Measurements from ENCODE around the gene IL36G. TPM values are rescaled to one million over a fixed set of nuclear protein-coding genes. Genes with fewer than 3 reads are reported as not detected.

The IL36G gene
- total and polyA plus RNA-seq, 10 donors, result 0.09 TPM; not detected in 9

- intact Hi-C loops (cut with DNase I; ENCODE audit: low total_unique reads), result no loop called here
- Histone ChIP-seq H3K9me3 (peaks cover 0 to 54% (median 45%) of the 10 kb centered on the region in 8 donors), H3K27ac (no peak overlapping the region), H3K36me3 (no peaks in the 10 kb centered on the region), H3K27me3 (replicated peaks in 1 of 7) (no peaks in the 10 kb centered on the region), H3K4me3 (no peak overlapping the region), H3K4me1 (no peaks in the 10 kb centered on the region)
- TF ChIP-seq CTCF (IDR thresholded peaks at IDR 0.05 in 8 of 11, conservative IDR thresholded peaks at IDR 0.05 in 3 of 11) (no peak), POLR2AphosphoS5 (IDR thresholded peaks at IDR 0.05) (no peak), POLR2A (IDR thresholded peaks at IDR 0.05) (no peak)
- no peak for DNase-seq
- WGBS, 5 donors, result 77 to 82% (median 81%) methylated on average over 3 of the region's 3 CpGs
Observed at GRCh38 chr2:112989611-112990010, 11.8 kb downstream of the IL36G start.

GRCh38 chr2:112993831-112994230 lies 16.0 kb downstream of the IL36G start:
- Histone ChIP-seq H3K4me3 (no peak overlapping the region), H3K27me3 (replicated peaks in 1 of 7) (no peaks in the 10 kb centered on the region)
- DNase-seq, result no peak

GRCh38 chr2:112994648-112995047 lies 16.8 kb downstream of the IL36G start:
- DNase-seq, result no peak
- no peak overlapping the region for H3K27ac ChIP-seq
- no peaks in the 10 kb centered on the region for H3K27me3 ChIP-seq (replicated peaks in 1 of 7)
- peaks cover 0 to 8% (median 0%) of the 10 kb centered on the region in 6 donors for H3K4me1 ChIP-seq
- no peak overlapping the region for H3K4me3 ChIP-seq
- H3K9me3 ChIP-seq, result peaks cover 0 to 48% (median 40%) of the 10 kb centered on the region in 8 donors
- TF ChIP-seq POLR2A (IDR thresholded peaks at IDR 0.05) (no peak), POLR2AphosphoS5 (IDR thresholded peaks at IDR 0.05) (no peak), CTCF (IDR thresholded peaks at IDR 0.05 in 8 of 11, conservative IDR thresholded peaks at IDR 0.05 in 3 of 11) (no peak)
- intact Hi-C loops (cut with DNase I; ENCODE audit: low total_unique reads), result no loop called here
- WGBS, 5 donors, result 85 to 97% (median 93%) methylated on average over 2 of the region's 2 CpGs
- no peaks in the 10 kb centered on the region for H3K36me3 ChIP-seq

More at GRCh38 chr2:112993831-112994230, 16.0 kb downstream of the IL36G start:
- Histone ChIP-seq H3K9me3 (peaks cover 0 to 48% (median 43%) of the 10 kb centered on the region in 8 donors), H3K36me3 (no peaks in the 10 kb centered on the region), H3K27ac (no peak overlapping the region), H3K4me1 (peaks cover 0 to 8% (median 0%) of the 10 kb centered on the region in 6 donors)
- TF ChIP-seq CTCF (IDR thresholded peaks at IDR 0.05 in 8 of 11, conservative IDR thresholded peaks at IDR 0.05 in 3 of 11) (no peak), POLR2A (IDR thresholded peaks at IDR 0.05) (no peak), POLR2AphosphoS5 (IDR thresholded peaks at IDR 0.05) (no peak)
- intact Hi-C loops (cut with DNase I; ENCODE audit: low total_unique reads), result no loop called here

- H3K9me3 ChIP-seq, result peaks cover 0 to 49% (median 40%) of the 10 kb centered on the region in 8 donors
Observed at GRCh38 chr2:112995346-112995920, 17.6 kb downstream of the IL36G start.

More at GRCh38 chr2:112995346-112995920, 17.6 kb downstream of the IL36G start:
- no peaks in the 10 kb centered on the region for H3K36me3 ChIP-seq
- 79 to 90% (median 85%) methylated on average over 14 of the region's 14 CpGs for WGBS, 5 donors
- intact Hi-C loops (cut with DNase I; ENCODE audit: low total_unique reads), result no loop called here
- no peak overlapping the region for H3K4me3 ChIP-seq
- no peaks in the 10 kb centered on the region for H3K27me3 ChIP-seq (replicated peaks in 1 of 7)
- no peak for DNase-seq
- TF ChIP-seq CTCF (IDR thresholded peaks at IDR 0.05 in 8 of 11, conservative IDR thresholded peaks at IDR 0.05 in 3 of 11) (no peak), POLR2A (IDR thresholded peaks at IDR 0.05) (no peak), POLR2AphosphoS5 (IDR thresholded peaks at IDR 0.05) (no peak)
- peak overlapping the region in 2 of 8 donors; percentile 22 to 29 for H3K27ac ChIP-seq
- peaks cover 0 to 8% (median 0%) of the 10 kb centered on the region in 6 donors for H3K4me1 ChIP-seq

Measured in spleen (tissue), 11 donors.